OCI-LY7 (cell line): Measurements from ENCODE around the gene SLC8A1. TPM values are rescaled to one million over a fixed set of nuclear protein-coding genes. Genes with fewer than 3 reads are reported as not detected.

Experiments
- BruUV-seq: library from RNA; stranded (reverse); fragments of 400-500 nt; replicated peaks from 2 replicates; lab custom pipeline; 2021; lab: Mats Ljungman, UMichigan
- CTCF ChIA-PET: fragments of 300-600 bp; sonication (Branson Sonifier 250); formaldehyde crosslinking; loops from one replicate; lab custom pipeline; 2022; ENCODE audit warnings: antibody characterized with exemption; ENCODE audit not compliant: unreplicated experiment; lab: Charles Lee
- POLR2A ChIA-PET: fragments of 300-600 bp; sonication (Branson Sonifier 250); formaldehyde crosslinking; loops from one replicate; lab custom pipeline; 2022; ENCODE audit warnings: antibody characterized with exemption; lab: Charles Lee
- DNase-seq: peaks from one replicate; pipeline ENCODE4 v3.0.0-alpha.2; 2015; ENCODE audit warnings: low spot score
- H2AFZ ChIP-seq: fragments of 200-600 bp; sonication (generic), shearing (Covaris generic); 2 replicates; pipeline ENCODE4 v1.6.1; 2014; ENCODE audit warnings: mild to moderate bottlenecking, antibody characterized with exemption, low read length, moderate library complexity
- H3K27ac ChIP-seq: fragments of 200-600 bp; sonication (generic); 2 replicates; pipeline ENCODE4 v1.5.1; 2014; ENCODE audit warnings: mixed run types, low read depth, mild to moderate bottlenecking, moderate library complexity, low read length, inconsistent platforms; ENCODE audit not compliant: poor library complexity, severe bottlenecking
- H3K36me3 ChIP-seq: fragments of 200-600 bp; sonication (generic); 2 replicates; pipeline ENCODE4 v1.6.1; 2014; ENCODE audit warnings: mild to moderate bottlenecking, antibody characterized with exemption, low read length, moderate library complexity, mixed read lengths; ENCODE audit not compliant: insufficient read depth
- H3K4me1 ChIP-seq: fragments of 200-600 bp; sonication (generic); 2 replicates; pipeline ENCODE4 v1.5.1; 2014; ENCODE audit warnings: mild to moderate bottlenecking, low read length; ENCODE audit not compliant: insufficient read depth, poor library complexity, severe bottlenecking
- H3K4me2 ChIP-seq: fragments of 200-600 bp; sonication (generic); 2 replicates; pipeline ENCODE4 v1.6.1; 2014; ENCODE audit warnings: mild to moderate bottlenecking, low read length
- H3K4me3 ChIP-seq: fragments of 200-600 bp; sonication (generic); 2 replicates; pipeline ENCODE4 v1.5.1; 2014; ENCODE audit warnings: mild to moderate bottlenecking, low read depth, low read length; ENCODE audit not compliant: poor library complexity, severe bottlenecking
- H3K79me2 ChIP-seq: fragments of 200-600 bp; sonication (generic); 2 replicates; pipeline ENCODE4 v1.6.1; 2016; ENCODE audit warnings: low read depth, mild to moderate bottlenecking, low read length, moderate library complexity, mixed read lengths; ENCODE audit not compliant: insufficient read depth
- H3K9me2 ChIP-seq: fragments of 200-600 bp; sonication (generic); 2 replicates; pipeline ENCODE4 v1.6.1; 2016; ENCODE audit warnings: mild to moderate bottlenecking, low read length, mixed read lengths; ENCODE audit not compliant: insufficient read depth
- H3K9me3 ChIP-seq: fragments of 200-600 bp; sonication (generic); 2 replicates; pipeline ENCODE4 v1.6.1; 2014; ENCODE audit warnings: mild to moderate bottlenecking, mixed run types, low read length, mixed read lengths
- H4K20me1 ChIP-seq: fragments of 200-600 bp; sonication (generic); 2 replicates; pipeline ENCODE4 v1.6.1; 2014; ENCODE audit warnings: mild to moderate bottlenecking, antibody characterized with exemption, low read length, moderate library complexity, mixed read lengths; ENCODE audit not compliant: insufficient read depth
- CTCF ChIP-seq: fragments of 200-600 bp; sonication (generic); conservative IDR thresholded peaks from 2 replicates; pipeline ENCODE4 v1.5.1; 2014; ENCODE audit warnings: mild to moderate bottlenecking, antibody characterized with exemption, low read length, moderate library complexity, mixed read lengths
- EZH2phosphoT487 ChIP-seq: fragments of 200-600 bp; sonication (generic); IDR thresholded peaks from 2 replicates; pipeline ENCODE4 v1.6.1; 2018; ENCODE audit warnings: low read depth, borderline replicate concordance, mild to moderate bottlenecking, mixed run types, antibody characterized with exemption, low read length, moderate library complexity, mixed read lengths
- intact Hi-C: fragments of 100-400 bp; cut with micrococcal nuclease; formaldehyde crosslinking; loops from one replicate; pipeline ENCODE4 v1.10.0; 2022; ENCODE audit not compliant: unreplicated experiment
- total RNA-seq, 2 experiments: library from RNA; depleted of rRNA in 1 of 2; stranded (reverse); fragments of >200 nt in 1 of 2; shearing (Covaris generic) in 1 of 2; gene quantifications; 2 replicates each; pipeline ENCODE4 v1.2.3, GENCODE V29; 2014 to 2022

SLC8A1 gene
- total RNA-seq, 2 experiments from 2014 or later = 3.6 to 7.3 TPM

DNA sequence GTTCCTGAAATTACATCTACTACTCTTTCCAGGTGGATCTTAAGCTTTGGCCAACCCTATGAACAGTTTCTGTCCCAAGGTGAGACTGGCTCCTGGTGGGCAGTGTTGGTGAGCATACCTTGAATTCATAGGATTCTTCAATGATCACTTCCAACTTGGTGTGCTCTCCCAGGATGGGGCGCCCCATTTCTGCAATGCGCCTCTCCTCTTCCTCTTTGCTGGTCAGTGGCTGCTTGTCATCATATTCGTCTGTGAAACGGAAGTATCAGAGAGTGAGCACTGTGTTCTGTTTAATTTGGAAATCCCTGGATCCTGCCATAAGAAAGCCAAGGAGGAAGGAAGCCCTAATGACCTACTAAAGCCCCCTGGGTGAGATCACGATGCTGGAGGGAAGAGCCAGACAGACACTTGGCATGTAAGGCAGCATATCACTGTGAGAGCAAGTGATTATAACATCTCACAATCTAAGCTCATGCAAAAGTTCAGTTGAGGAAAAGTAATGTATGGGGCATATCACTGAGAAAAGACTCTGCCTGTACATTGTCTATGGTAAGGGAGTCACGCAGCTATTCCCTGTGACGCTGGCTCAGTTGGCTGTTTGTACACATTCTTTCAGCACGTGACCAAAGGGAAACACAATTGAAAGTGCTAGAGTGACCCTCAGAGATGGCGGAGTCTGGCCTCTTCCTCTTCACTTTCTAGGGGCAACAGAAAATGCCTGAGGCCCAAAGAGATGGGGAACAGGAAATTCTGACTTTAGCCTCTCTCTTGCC lies 287.0 kb downstream of the SLC8A1 start:
- H3K27ac ChIP-seq = no peak overlapping the region
- no peaks in the 10 kb centered on the region; the same call in 1 of the 2 replicates for H3K36me3 ChIP-seq
- H2AFZ ChIP-seq = no peak overlapping the region
- no peak for TF ChIP-seq EZH2phosphoT487
- no peak for TF ChIP-seq CTCF
- no peaks in the 10 kb centered on the region for H3K9me3 ChIP-seq
- CTCF ChIA-PET = no interaction called here
- no peak overlapping the region for H3K4me2 ChIP-seq
- no peak overlapping the region for H3K4me3 ChIP-seq
- DNase-seq = no peak
- BruUV-seq = no TSS peak
- H3K4me1 ChIP-seq = peaks cover 52% of the 10 kb centered on the region
- POLR2A ChIA-PET = interaction anchor here (1.0 to 1.7 kb wide), 3 partner anchors 21 to 244 kb away, joined by 3 to 5 read pairs (median 3); no protein-coding TSS in a partner anchor
- intact Hi-C loops = loop anchor here (5.0 kb wide), 1 partner anchor 138 kb away; no protein-coding TSS in a partner anchor
- no peaks in the 10 kb centered on the region for H3K9me2 ChIP-seq
- H3K79me2 ChIP-seq = no peaks in the 10 kb centered on the region
- no peaks in the 10 kb centered on the region for H4K20me1 ChIP-seq

- TF ChIP-seq EZH2phosphoT487 (no peak), CTCF (no peak)
- no peaks in the 10 kb centered on the region for H3K9me3 ChIP-seq
- POLR2A ChIA-PET = interaction anchor here (1.3 kb wide), 1 partner anchor 9 kb away, joined by 7 read pairs; no protein-coding TSS in a partner anchor
- peak overlapping the region; percentile 93 for H3K27ac ChIP-seq
- H3K36me3 ChIP-seq = no peaks in the 10 kb centered on the region; the same call in 1 of the 2 replicates
- CTCF ChIA-PET = no interaction called here
- no peak for DNase-seq
- no peak overlapping the region for H3K4me3 ChIP-seq
- H3K79me2 ChIP-seq = no peaks in the 10 kb centered on the region
- no TSS peak for BruUV-seq
- H4K20me1 ChIP-seq = no peaks in the 10 kb centered on the region
- no peak overlapping the region for H2AFZ ChIP-seq
- peaks cover 64% of the 10 kb centered on the region for H3K4me1 ChIP-seq
- H3K4me2 ChIP-seq = peak overlapping the region; percentile 54; the same call in 1 of the 2 replicates
- intact Hi-C loops = loop anchor here (2.0 to 5.0 kb wide), 3 partner anchors 17 to 241 kb away; no protein-coding TSS in a partner anchor
- H3K9me2 ChIP-seq = no peaks in the 10 kb centered on the region
Measured at GRCh38 chr2:40161986-40162385, 289.9 kb downstream of the SLC8A1 start.
